Lower lobe of right lung (tissue), 2 donors: ENCODE measurements around the gene FOCAD. TPM values are rescaled to one million over a fixed set of nuclear protein-coding genes. Genes with fewer than 3 reads are reported as not detected.
"Not testable (repeated sequence)": the region's sequence is repeated elsewhere in the genome, so short reads cannot be mapped to it uniquely, and the experiment has no call there.

Experiments
- ATAC-seq, 2 donors: fragments of 200-7000 bp; cut with Tn5 transposase; one replicate each; pipeline ENCODE4 v1.9.1; 2020 to 2022; ENCODE audit warnings: mild to moderate bottlenecking in 2 of 2, moderate library complexity in 2 of 2
- DNase-seq: peaks from one replicate; pipeline ENCODE4 v3.0.0-alpha.2; 2020
- H3K27ac ChIP-seq: fragments of 200-600 bp; one replicate; pipeline ENCODE4 v1.8.0; 2022
- H3K27me3 ChIP-seq: fragments of 200-600 bp; one replicate; pipeline ENCODE4 v1.8.0; 2022; ENCODE audit warnings: low read depth
- H3K36me3 ChIP-seq: fragments of 200-600 bp; one replicate; pipeline ENCODE4 v1.8.0; 2022; ENCODE audit warnings: mild to moderate bottlenecking
- H3K4me1 ChIP-seq: fragments of 200-600 bp; one replicate; pipeline ENCODE4 v1.8.0; 2022
- H3K4me3 ChIP-seq: fragments of 200-600 bp; one replicate; pipeline ENCODE4 v1.8.0; 2022; ENCODE audit warnings: mild to moderate bottlenecking
- H3K9me3 ChIP-seq: fragments of 200-600 bp; one replicate; pipeline ENCODE4 v1.8.0; 2022
- intact Hi-C: fragments of 100-400 bp; cut with DNase I; formaldehyde crosslinking; loops from one replicate; pipeline ENCODE4 v1.11.0; 2022
- total RNA-seq: library from RNA; stranded (reverse); fragmentation: NEBNext Ultra II Directional; extraction: Animal tissue kit (Norgen Biotek cat#: 25700); gene quantifications from one replicate; pipeline ENCODE4 v1.2.1, GENCODE V29; 2021
- TF ChIP-seq, protein P1 (sequence below): fragments of 200-600 bp; IDR thresholded peaks from one replicate; pipeline ENCODE4 v1.8.0; 2022; ENCODE audit warnings: antibody characterized with exemption, mild to moderate bottlenecking
- donor health status: DM: no; HTN: yes; CAD: no; lungs with severe emphysema.

Gene FOCAD
- total RNA-seq, 1 donor from 2014 or later = 29.5 TPM

DNA sequence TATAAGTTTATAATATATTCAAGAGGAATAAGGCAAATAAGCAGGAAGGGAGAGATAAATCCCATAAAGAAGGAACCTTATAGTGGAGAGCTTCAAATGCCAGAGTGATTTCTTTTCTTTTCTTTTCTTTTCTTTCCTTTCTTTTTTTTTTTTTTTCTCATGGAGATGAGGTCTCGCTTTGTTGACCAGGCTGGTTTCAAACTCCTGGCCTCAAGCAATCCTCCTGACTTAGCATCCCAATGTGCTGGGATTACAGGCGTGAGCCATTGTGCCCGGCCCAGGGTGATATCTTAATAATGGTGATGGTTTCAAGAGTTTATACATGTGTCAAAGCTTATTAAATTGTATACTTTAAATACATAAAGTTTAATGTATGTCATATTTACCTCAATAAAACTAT is 19.6 kb upstream of the FOCAD start:
- Histone ChIP-seq H3K4me1 (peaks cover 7% of the 10 kb centered on the region), H3K9me3 (no peaks in the 10 kb centered on the region), H3K27me3 (no peaks in the 10 kb centered on the region), H3K27ac (no peak overlapping the region), H3K36me3 (no peaks in the 10 kb centered on the region), H3K4me3 (no peak overlapping the region)
- DNase-seq = no peak
- ATAC-seq = no peak
- TF ChIP-seq, protein P1, sequence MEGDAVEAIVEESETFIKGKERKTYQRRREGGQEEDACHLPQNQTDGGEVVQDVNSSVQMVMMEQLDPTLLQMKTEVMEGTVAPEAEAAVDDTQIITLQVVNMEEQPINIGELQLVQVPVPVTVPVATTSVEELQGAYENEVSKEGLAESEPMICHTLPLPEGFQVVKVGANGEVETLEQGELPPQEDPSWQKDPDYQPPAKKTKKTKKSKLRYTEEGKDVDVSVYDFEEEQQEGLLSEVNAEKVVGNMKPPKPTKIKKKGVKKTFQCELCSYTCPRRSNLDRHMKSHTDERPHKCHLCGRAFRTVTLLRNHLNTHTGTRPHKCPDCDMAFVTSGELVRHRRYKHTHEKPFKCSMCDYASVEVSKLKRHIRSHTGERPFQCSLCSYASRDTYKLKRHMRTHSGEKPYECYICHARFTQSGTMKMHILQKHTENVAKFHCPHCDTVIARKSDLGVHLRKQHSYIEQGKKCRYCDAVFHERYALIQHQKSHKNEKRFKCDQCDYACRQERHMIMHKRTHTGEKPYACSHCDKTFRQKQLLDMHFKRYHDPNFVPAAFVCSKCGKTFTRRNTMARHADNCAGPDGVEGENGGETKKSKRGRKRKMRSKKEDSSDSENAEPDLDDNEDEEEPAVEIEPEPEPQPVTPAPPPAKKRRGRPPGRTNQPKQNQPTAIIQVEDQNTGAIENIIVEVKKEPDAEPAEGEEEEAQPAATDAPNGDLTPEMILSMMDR = no peak
- intact Hi-C loops = no loop called here

DNA sequence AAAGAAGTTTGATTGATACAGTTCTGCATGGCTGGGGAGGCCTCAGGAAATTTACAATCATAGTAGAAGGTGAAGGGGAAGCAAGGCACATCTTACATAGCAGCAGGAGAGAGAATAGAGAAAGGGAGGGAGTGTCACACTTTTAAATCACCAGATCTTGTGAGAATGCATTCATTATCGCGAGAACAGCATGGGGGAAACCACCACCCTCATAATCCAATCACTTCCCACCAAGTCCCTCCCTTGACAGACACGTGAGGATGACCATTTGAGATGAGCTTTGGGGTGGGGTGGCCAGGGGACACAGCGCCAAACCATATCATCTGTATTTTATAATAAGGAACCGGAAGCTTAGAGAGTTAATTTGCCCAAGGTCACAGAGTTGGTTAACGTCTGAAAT is 13.7 kb upstream of the FOCAD start:
- no peak overlapping the region for H3K27ac ChIP-seq
- TF ChIP-seq, protein P1 = no peak

DNA sequence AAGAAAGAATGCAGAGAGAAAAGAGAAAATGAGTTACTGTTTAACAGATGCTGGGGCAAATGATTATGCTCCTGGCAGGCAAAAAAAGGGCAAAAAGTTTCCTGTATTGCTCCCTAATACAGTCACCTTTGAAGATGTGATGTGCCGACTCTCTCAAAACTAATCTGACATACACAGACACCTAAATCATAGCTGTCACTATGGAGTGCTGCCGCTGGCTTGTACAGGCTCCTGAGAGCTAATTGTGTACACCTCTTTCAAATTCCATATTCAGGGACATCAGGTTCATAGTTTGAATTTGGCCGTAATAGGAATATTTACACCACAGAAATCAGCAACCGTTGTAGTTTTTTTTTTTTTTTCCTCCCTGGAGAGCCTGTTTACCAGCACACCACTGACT is 12.4 kb upstream of the FOCAD start:
- DNase-seq (no peak), ATAC-seq (no peak)
- TF ChIP-seq, protein P1 = no peak
- Histone ChIP-seq H3K4me3 (no peak overlapping the region), H3K36me3 (no peaks in the 10 kb centered on the region), H3K9me3 (no peaks in the 10 kb centered on the region), H3K27me3 (no peaks in the 10 kb centered on the region), H3K4me1 (no peaks in the 10 kb centered on the region), H3K27ac (no peak overlapping the region)
- intact Hi-C loops = no loop called here

More for the DNA sequence above, 13.7 kb upstream of the FOCAD start:
- intact Hi-C loops = no loop called here
- no peak overlapping the region for H3K4me3 ChIP-seq
- DNase-seq = no peak
- no peak for ATAC-seq
- H3K9me3 ChIP-seq = no peaks in the 10 kb centered on the region
- no peaks in the 10 kb centered on the region for H3K4me1 ChIP-seq
- no peaks in the 10 kb centered on the region for H3K27me3 ChIP-seq
- no peaks in the 10 kb centered on the region for H3K36me3 ChIP-seq

DNA sequence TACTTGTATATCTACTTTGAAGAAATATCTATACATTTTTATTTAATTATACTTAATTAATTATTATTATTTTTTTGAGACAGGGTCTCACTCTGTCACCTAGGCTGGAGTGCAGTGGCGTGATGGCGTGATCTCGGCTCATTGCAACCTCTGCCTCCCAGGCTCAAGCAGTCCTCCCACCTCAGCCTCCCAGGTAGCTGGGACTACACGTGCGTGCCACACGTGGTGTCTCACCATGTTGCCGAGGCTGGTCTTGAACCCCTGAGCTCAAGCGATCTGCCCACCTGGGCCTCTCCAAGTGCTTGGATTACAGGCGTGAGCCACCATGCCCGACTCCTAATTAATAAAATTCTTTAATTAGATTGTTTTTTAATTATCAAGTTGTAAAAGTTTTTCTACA is 10.5 kb upstream of the FOCAD start:
- H3K9me3 ChIP-seq, H3K4me1 ChIP-seq, H3K27me3 ChIP-seq, ATAC-seq, DNase-seq, H3K36me3 ChIP-seq, H3K4me3 ChIP-seq, H3K27ac ChIP-seq, intact Hi-C loops: not testable (repeated sequence)

DNA sequence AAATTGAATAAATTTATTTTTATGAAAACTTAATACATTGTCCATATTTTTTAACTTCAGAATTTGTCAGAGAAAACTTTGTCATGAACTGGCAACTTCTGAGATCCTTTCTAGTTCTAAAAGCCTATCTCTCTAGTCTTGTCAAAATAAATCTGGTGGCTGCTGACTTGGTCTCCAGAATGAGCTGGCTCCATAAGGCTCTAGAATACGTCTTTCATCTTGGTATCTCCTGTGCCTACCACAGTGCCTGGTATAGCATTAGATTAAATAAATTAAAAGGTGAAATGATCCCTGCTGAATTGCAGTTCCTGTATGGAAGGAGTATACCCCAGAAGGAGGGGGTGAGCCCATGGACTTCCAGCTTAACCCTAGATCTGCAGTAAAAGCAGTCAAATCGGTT is 2.6 kb upstream of the FOCAD start:
- ATAC-seq = no peak
- Histone ChIP-seq H3K27me3 (no peaks in the 10 kb centered on the region), H3K36me3 (no peaks in the 10 kb centered on the region), H3K9me3 (no peaks in the 10 kb centered on the region), H3K4me1 (peaks cover 18% of the 10 kb centered on the region), H3K27ac (no peak overlapping the region), H3K4me3 (no peak overlapping the region)
- no peak for DNase-seq
- intact Hi-C loops = no loop called here
- TF ChIP-seq, protein P1 = no peak

DNA sequence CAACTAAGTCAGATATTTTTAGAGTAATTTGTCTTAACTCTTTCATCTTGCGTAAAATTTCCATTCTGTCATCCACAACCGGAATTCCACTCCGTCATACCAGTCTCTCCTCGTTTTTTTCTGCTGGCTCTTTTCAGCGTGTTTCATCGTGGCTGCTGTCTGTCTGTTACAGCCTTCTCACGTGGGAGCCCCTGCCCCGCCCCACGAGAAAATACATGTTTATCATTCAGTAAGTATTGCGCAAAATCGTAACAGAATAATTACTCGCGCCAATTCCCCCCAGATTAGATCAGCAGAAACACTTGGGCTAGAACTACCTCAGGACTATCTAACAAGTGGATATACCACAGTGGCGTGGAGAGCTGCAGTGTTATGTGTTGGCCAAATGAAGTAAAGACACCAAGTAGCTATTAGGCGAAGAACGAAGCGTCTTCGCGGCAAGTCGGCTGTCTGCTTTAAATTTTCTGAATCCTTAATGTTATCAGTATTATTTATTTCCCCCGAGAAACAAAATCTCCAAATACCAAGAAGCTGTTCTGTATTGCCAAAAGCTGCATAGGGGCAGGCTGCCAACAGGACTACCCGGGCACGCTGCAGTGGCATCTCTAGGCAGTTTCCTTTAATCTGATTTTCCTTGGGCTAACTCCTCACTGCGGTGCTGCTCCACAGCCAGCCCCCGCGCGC is 566 bp upstream of the FOCAD start:
- TF ChIP-seq, protein P1 = no peak
- DNase-seq = peak; percentile 62

More for the DNA sequence above, 566 bp upstream of the FOCAD start:
- peak; percentile 11 to 27 for ATAC-seq
- intact Hi-C loops = no loop called here
- H3K9me3 ChIP-seq = no peaks in the 10 kb centered on the region
- H3K4me1 ChIP-seq = peaks cover 20% of the 10 kb centered on the region
- H3K27ac ChIP-seq = peak overlapping the region; percentile 94
- no peaks in the 10 kb centered on the region for H3K27me3 ChIP-seq
- H3K36me3 ChIP-seq = no peaks in the 10 kb centered on the region
- H3K4me3 ChIP-seq = peak overlapping the region; percentile 89
